LoVo (cell line): Measurements from ENCODE around the gene PSMD1.
"Not testable (repeated sequence)": the region's sequence is repeated elsewhere in the genome, so short reads cannot be mapped to it uniquely, and the experiment has no call there.

Source experiments
- DNase-seq: peaks from one replicate; pipeline ENCODE4 v3.0.0-alpha.2; 2016; ENCODE audit warnings: low spot score

The PSMD1 gene

DNA sequence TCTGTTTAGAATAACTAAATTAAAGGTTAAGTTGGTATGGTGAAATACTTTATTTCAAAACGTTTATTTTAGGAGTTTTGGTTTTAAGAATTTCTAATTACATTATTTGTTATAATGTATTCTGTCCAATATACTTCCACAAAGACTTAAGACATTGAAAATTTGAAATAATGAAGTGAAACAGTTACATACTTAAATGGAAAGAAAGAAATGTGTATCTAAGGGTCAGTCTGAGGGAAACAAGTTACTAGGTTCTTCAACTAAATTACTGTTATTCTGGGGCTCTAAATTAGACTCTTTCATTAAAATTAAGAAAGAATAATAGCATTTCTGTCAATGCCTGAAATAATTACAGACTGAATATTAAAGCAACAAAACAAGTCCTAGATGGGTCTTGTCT, 60.5 kb downstream of the PSMD1 start:
- DNase-seq, result no peak

DNA sequence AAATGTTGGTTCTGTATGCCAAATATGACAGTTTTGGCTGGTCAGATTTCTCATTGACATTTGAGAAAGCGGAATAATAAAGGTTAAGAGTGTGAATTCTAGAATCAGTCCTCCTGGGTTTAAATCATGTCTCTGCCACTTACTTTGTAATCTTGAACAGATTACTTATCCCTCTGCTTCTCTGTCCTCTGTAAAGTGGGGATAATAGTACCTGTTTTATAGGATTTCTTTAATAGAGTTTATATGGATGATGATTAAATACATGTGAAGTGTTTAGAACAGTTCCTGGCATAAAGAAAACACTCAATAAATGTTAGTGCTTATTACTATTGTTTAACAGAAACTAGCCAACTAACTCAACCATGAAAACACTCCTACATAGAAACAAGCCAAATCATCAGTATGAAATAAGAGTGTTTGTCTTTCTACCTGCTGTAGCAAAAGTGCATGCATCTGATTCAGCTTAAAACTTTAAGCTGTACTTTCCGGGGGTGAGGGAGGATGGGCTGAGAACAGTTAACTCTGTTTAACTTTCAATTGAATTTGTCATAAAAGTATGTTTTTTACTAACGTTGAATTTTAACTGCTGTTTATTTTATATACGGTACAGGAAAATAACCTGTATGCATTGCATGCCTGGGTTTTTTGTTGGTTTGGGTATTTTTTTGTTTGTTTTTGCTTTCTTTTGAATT, 61.4 kb downstream of the PSMD1 start:
- DNase-seq, result no peak

DNA sequence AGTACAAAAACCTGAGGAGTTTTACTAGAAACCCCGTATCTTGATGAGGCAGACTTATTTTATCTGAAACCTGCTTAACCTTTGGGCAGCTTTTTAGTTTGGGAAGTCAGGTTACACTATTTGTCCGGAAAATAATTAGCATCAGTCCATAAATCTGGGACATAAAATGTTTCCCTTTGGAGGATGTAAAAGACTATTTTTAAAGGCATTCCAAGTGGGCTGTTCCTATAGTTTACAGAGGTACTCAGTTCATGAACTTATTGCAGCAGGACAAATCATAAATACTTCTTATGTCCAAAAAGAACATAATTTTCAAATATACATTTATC, 61.9 kb downstream of the PSMD1 start:
- DNase-seq, result no peak

DNA sequence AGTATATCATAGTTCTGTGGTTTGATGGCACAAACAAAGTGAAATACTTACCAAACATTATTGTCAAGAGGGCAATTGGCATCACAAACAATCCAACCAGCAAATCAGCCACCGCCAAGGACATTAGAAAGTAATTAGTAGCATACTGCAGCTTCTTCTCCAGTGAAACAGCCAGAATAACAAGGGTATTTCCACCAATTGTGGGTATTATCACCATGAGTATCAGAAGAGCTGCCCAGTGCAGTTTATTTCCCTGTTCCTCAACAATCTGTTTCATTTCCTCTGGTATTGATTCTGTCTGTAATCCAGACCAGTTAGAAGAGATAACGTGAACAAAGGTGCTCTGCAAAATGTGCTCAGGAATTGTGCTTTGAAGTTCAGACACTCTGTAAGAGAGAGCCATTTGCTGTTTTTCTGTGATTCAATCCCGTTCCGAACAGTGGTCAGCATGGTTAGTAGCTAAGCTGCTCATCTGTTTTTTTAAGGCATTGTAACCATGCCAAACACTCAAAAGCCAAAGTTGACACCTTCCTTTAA, 66.8 kb downstream of the PSMD1 start:
- no peak for DNase-seq

DNA sequence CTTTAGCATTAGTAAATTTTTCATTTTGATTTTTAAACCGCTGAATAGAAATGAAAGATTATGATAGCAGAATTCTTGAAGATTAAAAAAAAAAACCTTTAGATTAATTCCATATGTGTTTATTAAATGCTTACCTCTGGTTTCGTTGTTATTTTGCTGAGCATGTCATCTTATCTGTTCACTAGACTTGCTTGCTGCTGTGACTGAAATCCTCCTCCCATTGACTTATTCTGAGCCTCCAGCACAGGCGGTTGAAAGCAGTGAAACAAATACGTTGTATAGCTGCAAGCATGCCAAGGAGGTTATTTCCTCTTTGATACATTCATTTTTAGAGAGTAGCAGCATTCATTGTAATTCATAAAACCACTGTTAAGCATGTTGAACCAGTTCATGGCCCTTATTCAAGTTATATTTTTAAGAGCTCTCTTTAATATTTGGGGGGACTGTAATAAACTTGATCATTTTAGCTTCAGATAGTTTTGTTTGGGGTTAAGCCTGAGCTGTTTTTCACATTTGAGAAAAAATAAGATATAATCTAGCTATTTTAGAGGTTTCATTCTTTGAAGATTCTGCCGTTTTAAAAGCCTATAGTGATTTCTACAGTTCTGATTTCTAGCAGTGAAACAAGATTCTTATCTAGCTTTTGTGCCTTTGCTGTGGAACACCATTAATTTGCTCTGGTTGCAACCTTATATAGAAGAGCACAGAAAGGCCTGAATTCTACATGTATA, 68.3 kb downstream of the PSMD1 start, which contains the start of gene HTR2B:
Gene HTR2B, minus strand, starts transcription at position 205 of the 731 bp plus-strand sequence. CDS start 1,278 bp downstream, outside the sequence.
- DNase-seq, result no peak

DNA sequence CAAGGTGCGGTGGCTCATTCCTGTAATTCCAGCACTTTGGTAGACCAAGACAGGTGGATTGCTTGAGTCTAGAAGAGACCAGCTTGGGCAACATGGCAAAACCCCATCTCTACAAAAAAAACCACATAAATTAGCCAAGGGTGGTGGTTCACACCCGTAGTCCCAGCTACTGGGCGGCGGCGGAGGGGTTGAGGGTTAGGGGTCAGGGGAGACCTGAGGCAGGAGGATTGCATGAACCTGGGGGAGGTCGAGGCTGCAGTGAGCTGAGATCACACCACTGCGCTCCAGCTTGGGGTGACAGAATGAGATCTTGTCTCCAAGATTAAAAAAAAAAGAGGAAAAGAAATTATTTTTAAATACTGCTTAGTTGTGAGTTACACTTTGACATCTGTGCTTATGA, 69.5 kb downstream of the PSMD1 start:
- DNase-seq, result no peak

DNA sequence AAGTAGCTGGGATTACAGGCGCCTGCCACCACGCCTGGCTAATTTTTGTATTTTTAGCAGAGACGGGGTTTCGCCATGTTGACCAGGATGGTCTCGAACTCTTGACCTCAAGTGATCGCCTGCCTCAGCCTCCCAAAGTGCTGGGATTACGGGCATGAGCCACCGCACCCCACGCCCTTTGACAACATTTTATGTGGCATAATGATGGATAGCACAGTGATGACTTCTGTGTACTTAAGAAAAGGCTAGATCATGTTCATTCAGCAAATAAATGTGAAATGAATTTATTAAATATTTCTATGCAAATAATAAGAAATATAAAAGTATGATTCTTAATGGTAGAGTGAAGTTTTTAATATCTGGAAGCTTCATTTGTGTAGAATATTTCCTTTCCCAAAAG, 70.8 kb downstream of the PSMD1 start:
- DNase-seq, result no peak

DNA sequence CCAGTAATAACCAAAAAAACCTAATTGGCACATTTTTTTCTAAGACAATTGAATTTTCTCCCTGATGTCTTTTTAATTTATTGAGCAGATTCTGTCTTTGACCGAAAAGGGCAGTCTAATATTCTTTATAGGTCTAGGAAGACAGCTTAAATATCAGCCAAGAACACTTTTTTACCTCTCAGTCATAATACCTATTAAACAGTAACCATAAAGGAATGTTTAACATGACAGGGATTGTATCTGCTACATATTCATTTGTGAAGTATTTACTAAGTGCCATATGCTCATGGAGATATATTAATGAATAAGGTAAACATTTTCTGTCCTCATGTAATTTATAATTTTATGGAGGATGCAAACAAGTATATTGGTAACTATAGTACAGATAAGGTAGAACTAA, 71.3 kb downstream of the PSMD1 start:
- no peak for DNase-seq

DNA sequence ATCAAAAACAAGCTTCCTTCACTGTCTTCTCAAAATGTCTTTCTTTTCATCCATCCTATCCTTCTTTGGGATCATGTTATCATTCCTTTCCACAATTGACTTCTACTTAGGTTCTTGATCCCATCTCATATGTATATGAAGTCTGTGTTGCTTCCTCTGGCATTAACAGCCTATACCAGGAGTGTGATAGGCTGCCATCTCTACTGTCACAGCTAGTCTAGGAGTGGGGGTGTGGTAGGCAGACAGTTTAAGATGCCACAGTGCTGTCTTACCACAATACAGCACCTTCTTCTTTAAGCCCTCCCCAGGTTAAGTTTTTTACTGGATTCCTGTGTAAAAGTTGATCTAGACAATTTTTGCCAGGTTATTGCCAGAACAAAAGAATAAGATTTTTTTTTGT, 71.9 kb downstream of the PSMD1 start:
- DNase-seq, result no peak

DNA sequence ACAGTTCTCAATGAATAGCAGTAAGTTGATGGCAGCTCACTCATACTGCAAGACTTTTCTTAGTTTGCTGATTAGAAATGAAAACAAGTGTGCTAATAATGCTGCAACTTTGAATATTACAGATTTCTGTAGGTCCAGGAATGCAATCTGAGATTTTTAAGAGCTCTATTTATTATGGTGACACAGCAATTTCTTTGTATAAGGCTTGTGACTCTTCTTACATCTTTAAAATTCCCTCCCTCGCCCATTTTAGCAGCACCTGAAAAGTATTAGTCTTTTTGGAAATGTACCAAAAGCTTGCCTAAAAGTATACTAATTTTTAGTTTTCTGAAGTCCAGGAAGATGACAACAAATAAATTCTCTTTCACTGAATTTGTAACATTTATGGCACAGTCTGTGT, 72.5 kb downstream of the PSMD1 start:
- no peak for DNase-seq

DNA sequence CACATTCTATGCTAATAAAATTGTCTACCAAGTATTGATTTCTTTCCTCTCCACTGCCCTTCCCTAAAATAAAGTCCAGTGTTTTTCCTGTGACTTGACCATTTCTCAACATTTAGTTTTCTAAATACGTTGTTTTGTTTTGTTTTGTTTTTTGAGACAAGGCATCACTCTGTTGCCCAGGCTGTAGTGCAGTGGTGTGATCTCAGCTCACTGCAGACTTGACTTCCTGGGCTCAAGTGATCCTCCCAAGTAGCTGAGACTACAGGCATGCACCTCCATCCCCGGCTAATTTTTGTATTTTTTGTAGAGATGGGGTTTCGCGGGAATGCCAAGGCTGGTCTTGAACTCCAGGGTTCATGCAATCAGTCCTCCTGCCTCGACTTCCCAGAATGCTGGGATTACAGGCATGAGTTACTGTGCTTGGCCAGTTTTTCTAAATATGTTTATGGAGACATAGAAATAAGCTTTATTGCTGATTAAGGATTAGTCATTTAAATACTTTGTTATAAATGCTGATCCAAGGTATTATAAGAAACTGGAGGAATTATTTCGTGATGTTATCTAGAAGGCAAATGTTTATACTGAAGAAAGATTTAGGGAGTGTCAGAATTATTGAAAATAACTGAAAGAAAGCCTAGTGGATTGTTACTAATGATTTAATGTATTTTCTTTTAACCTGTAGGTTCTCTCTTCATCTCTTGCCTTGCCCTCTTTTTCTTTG, 73.8 kb downstream of the PSMD1 start:
- no peak for DNase-seq

DNA sequence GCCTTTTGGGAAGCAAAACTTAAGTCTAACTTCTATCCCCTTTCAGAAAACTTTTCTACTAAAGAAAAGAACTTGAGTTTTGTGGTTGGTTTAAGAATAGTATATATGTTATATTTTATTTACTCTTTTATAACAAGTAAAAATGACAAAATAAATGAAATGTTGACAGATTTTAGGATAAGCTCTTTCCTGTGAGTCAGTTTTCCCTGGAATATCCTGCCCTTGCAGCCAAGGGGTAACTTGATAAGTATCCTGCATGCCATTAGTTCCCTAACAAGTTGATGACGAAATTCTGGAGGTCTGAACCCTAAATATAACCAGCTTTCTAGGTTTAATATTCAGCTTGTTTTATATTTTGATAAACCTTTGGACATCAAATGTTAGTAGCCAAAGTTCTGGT, 75.5 kb downstream of the PSMD1 start:
- no peak for DNase-seq

DNA sequence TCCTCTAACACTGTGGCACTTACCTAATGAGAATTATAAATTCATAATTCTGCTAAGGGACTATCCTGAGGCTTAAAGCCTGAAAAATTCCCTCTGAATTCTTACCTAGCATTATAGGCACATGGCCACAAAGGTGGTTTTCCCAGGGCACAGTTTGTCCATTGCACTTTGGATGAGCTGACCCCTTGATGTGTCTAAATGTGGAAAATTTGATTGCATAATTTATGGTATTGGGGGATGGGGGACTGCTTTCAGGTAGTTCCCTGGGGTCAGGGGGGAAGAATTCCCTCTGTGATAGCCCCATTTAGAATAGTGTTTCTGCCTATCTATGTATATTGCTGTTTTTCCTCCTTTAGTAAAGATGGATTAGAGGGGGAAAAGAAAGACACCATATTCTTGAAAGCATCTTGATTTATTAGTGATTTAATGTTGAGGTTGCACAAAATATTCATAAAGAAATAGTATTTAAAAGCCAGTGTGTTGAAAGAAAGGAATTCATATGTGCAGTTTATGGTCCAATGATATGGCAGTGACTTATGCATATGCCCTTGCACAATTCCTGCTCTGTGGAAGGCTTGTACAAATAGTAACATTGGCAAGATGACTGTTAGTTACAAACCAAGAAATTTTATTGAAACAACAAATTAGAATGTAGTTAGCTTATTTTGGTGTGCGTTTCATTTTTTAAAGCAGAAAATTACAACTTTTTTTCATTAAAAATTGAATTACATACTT, 76.9 kb downstream of the PSMD1 start:
- DNase-seq, result no peak

DNA sequence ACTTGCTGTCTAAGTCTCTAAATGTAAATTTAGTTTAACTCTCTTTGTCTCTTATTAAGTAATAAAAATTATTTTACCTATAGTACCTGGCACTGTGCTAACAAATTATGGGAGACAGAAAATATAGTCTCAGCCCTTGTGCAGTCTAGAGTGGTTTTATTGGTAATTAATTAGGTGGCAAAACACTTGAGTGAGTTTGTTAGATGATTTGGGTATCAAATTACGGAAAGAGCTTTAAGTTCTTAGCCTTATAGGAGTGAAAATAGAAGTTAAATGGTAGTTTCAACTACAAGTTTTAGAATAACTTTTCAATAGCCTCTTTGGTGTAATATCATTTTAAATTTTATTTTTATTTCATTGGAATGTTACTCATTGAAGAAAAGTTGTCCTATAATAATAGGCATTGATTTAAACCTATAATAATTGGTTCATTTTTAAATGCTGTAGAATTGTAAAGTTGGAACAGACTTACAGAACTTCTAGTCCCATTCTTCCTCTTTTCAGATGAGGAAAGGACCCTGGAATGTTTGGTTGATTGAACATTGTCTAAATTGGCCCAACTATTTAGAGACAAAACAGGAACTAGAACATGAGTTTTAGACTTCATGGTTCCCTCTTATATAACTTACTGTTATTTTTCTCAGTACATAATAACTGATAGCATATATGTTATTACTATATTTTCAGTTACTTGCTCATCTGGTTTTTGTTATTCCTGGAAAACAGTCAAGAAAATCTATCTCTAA, 78.4 kb downstream of the PSMD1 start:
- no peak for DNase-seq

DNA sequence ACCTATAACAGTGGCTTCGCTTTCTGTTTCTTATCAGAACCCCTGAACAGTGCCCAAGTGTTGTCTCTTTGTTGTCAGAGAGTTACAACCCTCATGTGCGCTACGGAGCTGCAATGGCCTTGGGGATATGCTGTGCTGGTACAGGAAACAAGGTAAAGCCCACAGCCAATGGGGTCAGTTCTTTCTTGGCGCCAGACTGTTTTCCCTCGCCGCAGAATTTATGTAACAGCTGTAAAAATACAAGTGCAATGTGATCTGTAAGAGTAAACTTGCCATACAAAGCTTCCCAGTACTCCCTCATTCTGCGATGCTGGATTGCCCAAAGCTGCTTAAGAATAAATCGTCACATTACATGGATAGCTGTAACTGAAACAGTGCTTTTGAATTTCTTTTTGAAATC, 82.0 kb downstream of the PSMD1 start:
- DNase-seq, result no peak

DNA sequence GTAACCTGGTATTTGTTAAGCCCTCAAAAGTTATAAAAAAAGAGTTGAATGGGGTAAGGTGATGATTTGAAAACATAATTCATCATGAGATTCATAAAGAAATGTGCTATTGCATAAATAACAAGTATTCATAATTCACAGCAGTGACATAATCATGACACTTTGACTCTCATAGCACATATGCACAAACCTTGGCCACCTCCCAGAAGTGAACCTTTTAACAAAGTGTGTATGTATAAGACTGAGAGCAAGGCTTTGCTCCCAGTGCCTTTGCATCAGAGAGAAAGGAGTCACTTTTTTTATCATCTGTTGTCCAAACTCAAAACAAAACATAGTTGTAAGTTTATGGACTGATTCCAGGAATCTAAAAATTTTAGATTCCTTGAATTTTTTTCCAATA, 83.1 kb downstream of the PSMD1 start:
- no peak for DNase-seq

DNA sequence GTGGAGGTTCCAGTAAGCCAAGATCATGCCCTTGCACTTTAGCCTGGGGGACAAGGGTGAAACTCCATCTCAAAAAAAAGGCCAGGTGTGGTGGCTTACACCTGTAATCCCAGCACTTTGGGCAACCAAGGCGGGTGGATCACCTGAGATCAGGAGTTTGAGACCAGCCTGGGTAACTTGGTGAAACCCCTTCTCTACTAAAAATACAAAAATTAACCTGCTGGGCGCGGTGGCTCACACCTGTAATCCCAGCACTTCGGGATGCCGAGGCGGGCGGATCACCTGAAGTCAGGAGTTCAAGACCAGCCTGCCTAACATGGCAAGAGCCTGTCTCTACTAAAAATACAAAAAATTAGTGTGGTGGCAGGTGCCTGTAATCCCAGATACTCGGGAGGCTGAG, 84.1 kb downstream of the PSMD1 start:
- not testable (repeated sequence) for DNase-seq

DNA sequence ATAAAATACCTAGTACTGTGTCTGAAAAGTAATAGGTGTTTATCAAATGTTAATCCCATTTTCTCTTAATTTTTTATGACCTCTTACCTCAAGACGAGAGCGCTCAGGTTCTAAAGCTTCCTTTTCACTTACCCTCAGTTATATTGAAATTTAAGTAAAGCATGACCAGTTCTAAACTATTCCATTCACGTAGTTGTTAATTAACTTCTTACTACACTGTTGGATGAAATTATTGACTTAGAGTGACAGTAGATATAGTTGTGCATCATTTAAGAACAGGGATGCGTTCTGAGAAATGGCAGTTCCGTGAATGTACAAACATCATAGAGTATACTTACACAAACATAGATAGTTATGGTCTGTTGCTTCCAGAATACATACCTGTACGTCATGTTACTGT, 88.2 kb downstream of the PSMD1 start:
- no peak for DNase-seq

DNA sequence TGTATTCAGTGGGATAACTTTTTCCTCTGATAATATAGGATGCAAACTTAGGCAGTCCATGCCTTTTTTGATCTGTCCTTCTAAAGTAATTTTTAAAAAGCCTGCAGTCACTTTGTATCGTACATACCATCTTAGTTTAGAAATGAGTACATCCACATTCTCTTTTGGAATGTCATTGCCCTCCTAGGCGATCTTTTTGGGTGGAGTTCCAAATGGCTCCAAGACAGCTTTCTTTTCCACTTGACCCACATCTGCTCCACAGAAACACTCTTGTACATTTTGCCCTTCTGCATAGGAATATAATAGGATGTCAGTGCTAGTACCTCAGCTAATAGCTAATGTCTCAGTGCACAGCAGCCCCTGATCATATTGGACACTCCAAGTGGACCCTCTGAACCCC, 90.0 kb downstream of the PSMD1 start:
- DNase-seq, result no peak

DNA sequence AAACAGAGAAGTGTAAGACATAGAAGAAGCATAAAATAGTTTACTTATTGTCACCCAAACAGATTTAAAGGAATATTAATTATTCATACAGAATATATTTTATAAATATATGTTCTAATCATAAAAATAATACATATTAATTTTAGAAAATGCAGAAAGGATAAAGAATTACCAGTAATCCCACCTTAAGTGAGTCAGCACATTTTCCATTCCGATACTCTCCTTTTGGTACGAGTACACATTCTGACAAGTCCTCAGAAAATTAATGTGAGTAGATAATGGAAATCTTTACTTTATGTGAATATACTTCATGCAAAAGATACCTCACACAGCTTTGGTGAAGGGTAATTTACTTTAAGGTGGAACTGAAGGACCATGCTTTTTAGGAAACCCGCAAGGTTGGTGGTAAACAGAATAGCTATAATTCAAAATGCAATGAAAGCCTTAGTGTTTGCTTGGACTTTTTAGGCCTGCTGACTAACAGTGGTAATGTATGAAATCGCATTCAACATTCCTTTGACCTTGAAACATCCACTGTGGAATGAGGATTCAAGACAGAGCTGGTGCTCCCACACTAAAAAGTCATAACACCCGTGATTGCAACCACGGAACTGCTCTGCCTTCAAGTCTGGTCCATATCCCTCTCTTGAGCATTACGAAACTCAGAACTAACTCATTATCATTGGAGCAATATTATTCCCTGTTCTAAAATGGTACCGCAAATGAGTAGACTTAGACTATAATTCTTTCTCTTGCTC, 96.3 kb downstream of the PSMD1 start:
- DNase-seq, result no peak

DNA sequence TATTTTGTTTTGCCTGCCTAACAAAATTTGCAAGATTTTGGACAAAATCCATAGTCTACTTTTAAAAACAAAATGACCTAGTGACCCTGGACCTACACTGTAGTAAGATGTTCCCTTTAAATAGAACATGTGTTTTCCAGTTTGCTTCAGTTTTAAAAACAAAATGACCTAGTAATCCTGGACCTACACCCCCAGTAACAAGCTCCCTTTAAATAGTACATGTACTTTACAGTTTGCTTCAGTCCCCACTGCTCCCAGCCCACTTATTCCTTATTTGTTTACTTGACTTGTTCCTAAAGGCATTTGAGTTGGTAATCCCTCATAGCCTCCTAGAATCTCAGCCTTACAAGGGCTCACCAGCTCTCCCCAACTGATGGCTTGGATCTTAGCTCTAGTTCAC, 102.6 kb downstream of the PSMD1 start:
- no peak for DNase-seq
